SK-N-SH (cell line): ENCODE data around the gene DSCAML1. TPM values are rescaled to one million over a fixed set of nuclear protein-coding genes. Genes with fewer than 3 reads are reported as not detected.

Experiments used
- CTCF ChIA-PET: fragments of 300-600, 350-600 bp; formaldehyde crosslinking; extraction: SDS; loops from one replicate; lab custom pipeline; 2021; lab: Yijun Ruan, JAX
- POLR2A ChIA-PET: fragments of 350-600 bp; sonication (Branson Sonifier 250); formaldehyde crosslinking; extraction: SDS; loops from one replicate; lab custom pipeline; 2020; ENCODE audit warnings: antibody characterized with exemption, inconsistent platforms; lab: Yijun Ruan, JAX
- DNase-seq: peaks from one replicate; pipeline ENCODE4 v3.0.0; 2012
- H2AFZ ChIP-seq: fragments of 200-600 bp; sonication (generic); 2 replicates; pipeline ENCODE4 v1.8.1; 2016; ENCODE audit warnings: antibody characterized with exemption, mild to moderate bottlenecking, low read depth
- H3F3A ChIP-seq: fragments of 200-600 bp; sonication (generic); replicated peaks from 2 replicates; pipeline ENCODE3; 2016; ENCODE audit warnings: antibody characterized with exemption, mild to moderate bottlenecking; ENCODE audit not compliant: insufficient read depth
- H3K27ac ChIP-seq, 2 experiments: fragments of 200-500 bp in 1 of 2; fragments of 200-600 bp in 1 of 2; sonication (Bioruptor generic) in 1 of 2; sonication (generic), shearing (Covaris generic) in 1 of 2; 2 replicates each; pipeline versions ENCODE4 v1.5.1 to v1.6.1; 2014 to 2016; ENCODE audit warnings: low read depth in 2 of 2, inconsistent platforms in 1 of 2, low read length in 1 of 2, mild to moderate bottlenecking in 1 of 2, mixed read lengths in 1 of 2
- H3K27me3 ChIP-seq: fragments of 200-600 bp; sonication (generic), shearing (Covaris generic); 2 replicates; pipeline ENCODE4 v1.6.1; 2016; ENCODE audit warnings: mixed run types; ENCODE audit not compliant: insufficient read depth
- H3K36me3 ChIP-seq, 2 experiments: fragments of 200-500 bp in 1 of 2; fragments of 200-600 bp in 1 of 2; sonication (Bioruptor generic) in 1 of 2; sonication (generic) in 1 of 2; replicated peaks in 1 of 2; 2 replicates each; pipeline versions ENCODE3 to v1.5.1; 2014 to 2016; ENCODE audit warnings: low read length in 1 of 2, mild to moderate bottlenecking in 1 of 2; ENCODE audit not compliant: insufficient read depth in 2 of 2, control insufficient read depth in 1 of 2
- H3K4me1 ChIP-seq, 2 experiments: fragments of 200-500 bp in 1 of 2; fragments of 200-600 bp in 1 of 2; sonication (Bioruptor generic) in 1 of 2; sonication (generic), shearing (Covaris generic) in 1 of 2; 2 replicates each; pipeline versions ENCODE4 v1.5.1 to v1.6.1; 2014 to 2016; ENCODE audit warnings: low read depth in 1 of 2, low read length in 1 of 2, mixed run types in 1 of 2; ENCODE audit not compliant: insufficient read depth in 2 of 2, control insufficient read depth in 1 of 2
- H3K4me2 ChIP-seq: fragments of 200-600 bp; sonication (generic), shearing (Covaris generic); 2 replicates; pipeline ENCODE4 v1.6.1; 2017; ENCODE audit warnings: mixed run types
- H3K4me3 ChIP-seq, 2 experiments: fragments of 200-500 bp in 1 of 2; fragments of 200-600 bp in 1 of 2; sonication (Bioruptor generic) in 1 of 2; sonication (generic), shearing (Covaris generic) in 1 of 2; 2 replicates each; pipeline versions ENCODE4 v1.5.1 to v1.8.1; 2014 to 2016; ENCODE audit warnings: low read depth in 2 of 2, inconsistent platforms in 1 of 2, low read length in 1 of 2, mild to moderate bottlenecking in 1 of 2, mixed read lengths in 1 of 2, moderate library complexity in 1 of 2
- H3K79me2 ChIP-seq: fragments of 200-600 bp; sonication (generic); 2 replicates; pipeline ENCODE4 v1.8.1; 2017; ENCODE audit warnings: mild to moderate bottlenecking; ENCODE audit not compliant: insufficient read depth
- H3K9ac ChIP-seq: fragments of 200-600 bp; sonication (generic); 2 replicates; pipeline ENCODE4 v1.6.1; 2017; ENCODE audit warnings: mixed run types
- H3K9me2 ChIP-seq: fragments of 200-600 bp; sonication (generic); 2 replicates; pipeline ENCODE4 v1.6.1; 2017; ENCODE audit warnings: mixed run types
- H3K9me3 ChIP-seq: fragments of 200-600 bp; sonication (generic); 2 replicates; pipeline ENCODE4 v1.6.1; 2017; ENCODE audit warnings: mixed run types, mild to moderate bottlenecking, moderate library complexity
- H4K20me1 ChIP-seq: fragments of 200-600 bp; sonication (generic); 2 replicates; pipeline ENCODE4 v1.6.1; 2017; ENCODE audit warnings: mild to moderate bottlenecking, mixed run types; ENCODE audit not compliant: insufficient read depth
- ELF1 ChIP-seq: IDR thresholded peaks from 2 replicates; pipeline ENCODE4 v1.4.0; 2012
- EP300 ChIP-seq, 2 experiments: IDR thresholded peaks; 2 replicates each; pipeline versions ENCODE4 v1.4.0 to v1.6.1; 2012; ENCODE audit warnings: borderline replicate concordance in 1 of 2, low read depth in 1 of 2, low read length in 1 of 2
- FOSL2 ChIP-seq: IDR thresholded peaks from 2 replicates; pipeline ENCODE4 v1.4.0; 2012; ENCODE audit warnings: low read depth, mild to moderate bottlenecking, moderate library complexity, borderline replicate concordance
- FOXM1 ChIP-seq: IDR thresholded peaks from 2 replicates; pipeline ENCODE4 v1.4.0; 2012; ENCODE audit warnings: low read depth, mild to moderate bottlenecking
- GABPA ChIP-seq: IDR thresholded peaks from 2 replicates; pipeline ENCODE4 v1.4.0; 2012; ENCODE audit warnings: low read depth, mild to moderate bottlenecking
- GATA2 ChIP-seq: sonication (generic); formaldehyde crosslinking; IDR thresholded peaks from 2 replicates; pipeline ENCODE4 v1.5.0; 2020; ENCODE audit warnings: mild to moderate bottlenecking, missing genetic modification reagents
- MEF2A ChIP-seq: IDR thresholded peaks from 2 replicates; pipeline ENCODE4 v1.4.0; 2012; ENCODE audit warnings: low read depth, borderline replicate concordance
- MXI1 ChIP-seq: IDR thresholded peaks from 2 replicates; pipeline ENCODE4 v1.6.1; 2012; ENCODE audit warnings: mild to moderate bottlenecking, low read depth, low read length, improper control_type of control experiment
- NFIC ChIP-seq: IDR thresholded peaks from 2 replicates; pipeline ENCODE4 v1.4.0; 2012; ENCODE audit warnings: borderline replicate concordance
- NRF1 ChIP-seq: IDR thresholded peaks from 2 replicates; pipeline ENCODE4 v1.6.1; 2012; ENCODE audit warnings: low read depth, mild to moderate bottlenecking, low read length
- RAD21 ChIP-seq: IDR thresholded peaks from 2 replicates; pipeline ENCODE4 v1.6.1; 2012; ENCODE audit warnings: mild to moderate bottlenecking, low read length
- RFX5 ChIP-seq: IDR thresholded peaks from 2 replicates; pipeline ENCODE4 v1.6.1; 2012; ENCODE audit warnings: mild to moderate bottlenecking, improper control_type of control experiment, low read length
- RXRA ChIP-seq: IDR thresholded peaks from 2 replicates; pipeline ENCODE4 v1.4.0; 2012; ENCODE audit warnings: low read depth, mild to moderate bottlenecking, borderline replicate concordance
- SIN3A ChIP-seq: IDR thresholded peaks from 2 replicates; pipeline ENCODE4 v1.6.1; 2012; ENCODE audit warnings: low read depth, mild to moderate bottlenecking, low read length, moderate library complexity, borderline replicate concordance
- SMC3 ChIP-seq: IDR thresholded peaks from 2 replicates; pipeline ENCODE4 v1.6.1; 2012; ENCODE audit warnings: low read depth, low read length, improper control_type of control experiment
- TAF1 ChIP-seq: IDR thresholded peaks from 2 replicates; pipeline ENCODE4 v1.6.1; 2012; ENCODE audit warnings: low read depth, mild to moderate bottlenecking, low read length, moderate library complexity, borderline replicate concordance
- WGBS: methylation state at CpG from one replicate; pipeline ENCODE4 v1.1.6; 2017; ENCODE audit warnings: low lambda C conversion rate; 5-methylcytosine and 5-hydroxymethylcytosine counted together
- polyA plus RNA-seq, 3 experiments: library from polyadenylated mRNA; depleted of rRNA; stranded (reverse); fragments of >200 nt; gene quantifications; 2 replicates each; pipeline ENCODE4 v1.2.3, GENCODE V29; 2012
- TF ChIP-seq, protein P1 (sequence below): IDR thresholded peaks from 2 replicates; pipeline ENCODE4 v1.4.0; 2012; ENCODE audit warnings: low read depth, borderline replicate concordance
- TF ChIP-seq, protein P2 (sequence below): IDR thresholded peaks from 2 replicates; pipeline ENCODE4 v1.6.1; 2012; ENCODE audit warnings: mild to moderate bottlenecking, low read depth, low read length, moderate library complexity
- TF ChIP-seq, protein P3 (sequence below): fragments of 200-600 bp; sonication (generic); IDR thresholded peaks from 2 replicates; pipeline ENCODE4 v1.6.1; 2017; ENCODE audit warnings: antibody characterized with exemption, mild to moderate bottlenecking, moderate library complexity

DSCAML1 gene
- polyA plus RNA-seq, 1 of the 3 experiments (the other 2 are of a cell fraction) = not detected

DNA sequence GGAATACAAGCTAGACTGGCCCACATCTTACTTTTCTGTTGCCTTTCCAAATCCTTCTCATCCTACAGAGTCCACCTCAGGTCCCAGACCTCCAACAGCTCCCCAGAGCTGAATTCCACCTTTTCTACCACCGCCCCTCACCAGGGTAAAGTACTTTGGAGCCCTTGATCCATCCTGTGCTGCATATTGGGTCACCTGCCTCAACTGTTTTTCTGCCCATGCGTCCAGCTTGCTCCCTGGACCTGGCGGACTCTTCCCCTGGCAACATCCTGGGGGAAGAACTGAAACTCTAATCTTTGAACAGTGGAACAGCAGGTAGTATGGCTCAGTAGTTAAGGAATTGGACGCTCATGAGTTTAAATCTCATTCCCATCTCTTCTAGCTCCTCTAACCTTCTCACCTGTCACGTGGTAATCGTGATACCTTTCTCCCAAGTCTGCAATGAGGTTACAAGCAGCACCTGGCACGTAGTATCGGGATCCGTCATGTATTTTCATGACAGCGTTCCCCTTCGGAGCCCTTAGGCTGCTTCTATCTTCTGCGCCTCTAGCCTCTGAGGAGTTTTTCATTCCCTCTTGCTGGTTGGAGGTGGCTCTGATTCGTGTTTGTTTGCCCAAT is 371.2 kb downstream of the DSCAML1 start (continued):
- TF ChIP-seq FOSL2 (no peak), ELF1 (no peak), MEF2A (no peak)
- TF ChIP-seq, protein P1, sequence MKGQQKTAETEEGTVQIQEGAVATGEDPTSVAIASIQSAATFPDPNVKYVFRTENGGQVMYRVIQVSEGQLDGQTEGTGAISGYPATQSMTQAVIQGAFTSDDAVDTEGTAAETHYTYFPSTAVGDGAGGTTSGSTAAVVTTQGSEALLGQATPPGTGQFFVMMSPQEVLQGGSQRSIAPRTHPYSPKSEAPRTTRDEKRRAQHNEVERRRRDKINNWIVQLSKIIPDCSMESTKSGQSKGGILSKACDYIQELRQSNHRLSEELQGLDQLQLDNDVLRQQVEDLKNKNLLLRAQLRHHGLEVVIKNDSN = no peak

DNA sequence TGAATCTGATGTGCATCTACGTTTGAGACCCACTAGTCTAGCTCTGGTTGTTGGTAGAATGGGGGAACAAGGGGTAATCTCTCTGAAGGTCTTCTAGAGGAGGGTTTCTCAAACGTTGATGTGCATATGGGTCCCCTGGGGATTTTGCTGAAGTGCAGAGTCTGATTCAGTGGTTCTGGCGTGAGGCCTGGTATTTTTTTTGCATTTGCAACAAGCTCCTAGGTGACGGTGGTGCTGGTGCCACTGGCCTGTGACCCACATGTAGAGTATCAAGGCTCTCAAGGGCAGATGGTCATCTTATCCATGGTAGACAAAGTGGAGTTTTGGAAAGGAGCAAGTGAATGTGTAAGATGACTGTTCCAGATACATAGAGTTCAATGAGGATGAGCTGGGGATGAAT is 372.2 kb downstream of the DSCAML1 start:
- Histone ChIP-seq H4K20me1 (no peaks in the 10 kb centered on the region), H3K9me3 (no peaks in the 10 kb centered on the region), H3K9me2 (no peaks in the 10 kb centered on the region), H3F3A (no peaks in the 10 kb centered on the region), H3K4me2 (no peak overlapping the region), H3K9ac (no peak overlapping the region), H2AFZ (no peak overlapping the region), H3K79me2 (no peaks in the 10 kb centered on the region), H3K36me3 (no peaks in the 10 kb centered on the region), H3K27ac (no peak overlapping the region), H3K4me3 (no peak overlapping the region), H3K4me1 (peaks cover 0 to 6% of the 10 kb centered on the region in 2 experiments; a peak in 1 of 4 replicates), H3K27me3 (no peaks in the 10 kb centered on the region)
- WGBS = 49% methylated on average over 4 of the region's 4 CpGs
- TF ChIP-seq NFIC (no peak), RAD21 (no peak), RXRA (no peak), RFX5 (no peak), MXI1 (no peak), FOXM1 (no peak), SMC3 (no peak)
- ChIA-PET POLR2A (interaction anchor here (0.6 kb wide), 1 partner anchor 325 kb away, joined by 5 read pairs; no protein-coding TSS in a partner anchor), CTCF (interaction anchor here (1.3 to 16.8 kb wide), 14 partner anchors 8 to 647 kb away, joined by 3 to 449 read pairs (median 26); partner anchors contain the start of genes DSCAML1 and FXYD2)
- DNase-seq = no peak

- Histone ChIP-seq H3K36me3 (no peaks in the 10 kb centered on the region), H3K27me3 (no peaks in the 10 kb centered on the region), H3K79me2 (no peaks in the 10 kb centered on the region), H3K4me2 (no peak overlapping the region), H3K27ac (no peak overlapping the region), H4K20me1 (no peaks in the 10 kb centered on the region), H3K4me1 (peaks cover 0 to 3% of the 10 kb centered on the region in 2 experiments; a peak in 1 of 4 replicates), H3K9me2 (no peaks in the 10 kb centered on the region), H3K9me3 (no peaks in the 10 kb centered on the region), H2AFZ (no peak overlapping the region), H3F3A (no peaks in the 10 kb centered on the region), H3K4me3 (no peak overlapping the region), H3K9ac (no peak overlapping the region)
- no peak for DNase-seq
- POLR2A ChIA-PET = no interaction called here
- 81% methylated on average over 13 of the region's 14 CpGs for WGBS
- CTCF ChIA-PET = interaction anchor here (0.5 to 16.8 kb wide), 7 partner anchors 12 to 630 kb away, joined by 3 to 449 read pairs (median 5); partner anchors contain the start of genes DSCAML1 and FXYD2
- no peak for TF ChIP-seq SIN3A
- no peak for TF ChIP-seq EP300 (IDR thresholded peaks at IDR 0.05; ENCODE audit: borderline replicate concordance in 1 of 2, low read depth in 1 of 2, low read length in 1 of 2)
- TF ChIP-seq, protein P2, sequence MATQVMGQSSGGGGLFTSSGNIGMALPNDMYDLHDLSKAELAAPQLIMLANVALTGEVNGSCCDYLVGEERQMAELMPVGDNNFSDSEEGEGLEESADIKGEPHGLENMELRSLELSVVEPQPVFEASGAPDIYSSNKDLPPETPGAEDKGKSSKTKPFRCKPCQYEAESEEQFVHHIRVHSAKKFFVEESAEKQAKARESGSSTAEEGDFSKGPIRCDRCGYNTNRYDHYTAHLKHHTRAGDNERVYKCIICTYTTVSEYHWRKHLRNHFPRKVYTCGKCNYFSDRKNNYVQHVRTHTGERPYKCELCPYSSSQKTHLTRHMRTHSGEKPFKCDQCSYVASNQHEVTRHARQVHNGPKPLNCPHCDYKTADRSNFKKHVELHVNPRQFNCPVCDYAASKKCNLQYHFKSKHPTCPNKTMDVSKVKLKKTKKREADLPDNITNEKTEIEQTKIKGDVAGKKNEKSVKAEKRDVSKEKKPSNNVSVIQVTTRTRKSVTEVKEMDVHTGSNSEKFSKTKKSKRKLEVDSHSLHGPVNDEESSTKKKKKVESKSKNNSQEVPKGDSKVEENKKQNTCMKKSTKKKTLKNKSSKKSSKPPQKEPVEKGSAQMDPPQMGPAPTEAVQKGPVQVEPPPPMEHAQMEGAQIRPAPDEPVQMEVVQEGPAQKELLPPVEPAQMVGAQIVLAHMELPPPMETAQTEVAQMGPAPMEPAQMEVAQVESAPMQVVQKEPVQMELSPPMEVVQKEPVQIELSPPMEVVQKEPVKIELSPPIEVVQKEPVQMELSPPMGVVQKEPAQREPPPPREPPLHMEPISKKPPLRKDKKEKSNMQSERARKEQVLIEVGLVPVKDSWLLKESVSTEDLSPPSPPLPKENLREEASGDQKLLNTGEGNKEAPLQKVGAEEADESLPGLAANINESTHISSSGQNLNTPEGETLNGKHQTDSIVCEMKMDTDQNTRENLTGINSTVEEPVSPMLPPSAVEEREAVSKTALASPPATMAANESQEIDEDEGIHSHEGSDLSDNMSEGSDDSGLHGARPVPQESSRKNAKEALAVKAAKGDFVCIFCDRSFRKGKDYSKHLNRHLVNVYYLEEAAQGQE = no peak
- TF ChIP-seq NRF1 = no peak
- no peak for TF ChIP-seq FOXM1
- TF ChIP-seq RAD21 = no peak
- no peak for TF ChIP-seq MEF2A
- TF ChIP-seq, protein P3, sequence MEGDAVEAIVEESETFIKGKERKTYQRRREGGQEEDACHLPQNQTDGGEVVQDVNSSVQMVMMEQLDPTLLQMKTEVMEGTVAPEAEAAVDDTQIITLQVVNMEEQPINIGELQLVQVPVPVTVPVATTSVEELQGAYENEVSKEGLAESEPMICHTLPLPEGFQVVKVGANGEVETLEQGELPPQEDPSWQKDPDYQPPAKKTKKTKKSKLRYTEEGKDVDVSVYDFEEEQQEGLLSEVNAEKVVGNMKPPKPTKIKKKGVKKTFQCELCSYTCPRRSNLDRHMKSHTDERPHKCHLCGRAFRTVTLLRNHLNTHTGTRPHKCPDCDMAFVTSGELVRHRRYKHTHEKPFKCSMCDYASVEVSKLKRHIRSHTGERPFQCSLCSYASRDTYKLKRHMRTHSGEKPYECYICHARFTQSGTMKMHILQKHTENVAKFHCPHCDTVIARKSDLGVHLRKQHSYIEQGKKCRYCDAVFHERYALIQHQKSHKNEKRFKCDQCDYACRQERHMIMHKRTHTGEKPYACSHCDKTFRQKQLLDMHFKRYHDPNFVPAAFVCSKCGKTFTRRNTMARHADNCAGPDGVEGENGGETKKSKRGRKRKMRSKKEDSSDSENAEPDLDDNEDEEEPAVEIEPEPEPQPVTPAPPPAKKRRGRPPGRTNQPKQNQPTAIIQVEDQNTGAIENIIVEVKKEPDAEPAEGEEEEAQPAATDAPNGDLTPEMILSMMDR = no peak
- TF ChIP-seq GATA2 (CRISPR knock-in tag) = no peak
- TF ChIP-seq GABPA = no peak
- TF ChIP-seq TAF1 = no peak
Measured at GRCh38 chr11:117423046-117423575, 373.9 kb downstream of the DSCAML1 start.
